Activated T-cell treated with anti-CD3 and anti-CD28 coated beads for 24 hours (primary cell): ENCODE results near the gene SNTA1.
"Not testable (repeated sequence)": the region's sequence is repeated elsewhere in the genome, so short reads cannot be mapped to it uniquely, and the experiment has no call there.

ENCODE experiments used
- DNase-seq: peaks from one replicate; pipeline ENCODE4 v3.0.0-alpha.2; 2020; ENCODE audit warnings: low read depth

Gene SNTA1

DNA sequence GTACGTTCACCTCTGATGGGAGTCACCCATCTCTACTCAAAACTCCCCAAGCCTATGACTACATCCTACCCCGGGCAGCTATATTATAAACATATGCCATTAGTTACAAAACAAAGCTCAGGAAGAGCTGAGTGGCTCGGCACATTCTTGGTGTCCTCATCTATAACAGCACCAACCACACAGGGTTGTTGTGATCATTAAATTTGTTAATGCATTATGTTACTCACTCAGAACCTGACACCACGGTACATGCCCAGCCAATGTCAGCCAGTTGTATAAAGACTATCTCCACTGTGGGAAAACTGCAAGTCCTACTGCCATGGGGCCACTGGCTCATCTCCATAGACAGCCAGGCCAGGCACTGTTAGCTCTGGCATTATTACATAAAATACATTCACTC, 50.0 kb downstream of the SNTA1 start:
- DNase-seq = no peak

DNA sequence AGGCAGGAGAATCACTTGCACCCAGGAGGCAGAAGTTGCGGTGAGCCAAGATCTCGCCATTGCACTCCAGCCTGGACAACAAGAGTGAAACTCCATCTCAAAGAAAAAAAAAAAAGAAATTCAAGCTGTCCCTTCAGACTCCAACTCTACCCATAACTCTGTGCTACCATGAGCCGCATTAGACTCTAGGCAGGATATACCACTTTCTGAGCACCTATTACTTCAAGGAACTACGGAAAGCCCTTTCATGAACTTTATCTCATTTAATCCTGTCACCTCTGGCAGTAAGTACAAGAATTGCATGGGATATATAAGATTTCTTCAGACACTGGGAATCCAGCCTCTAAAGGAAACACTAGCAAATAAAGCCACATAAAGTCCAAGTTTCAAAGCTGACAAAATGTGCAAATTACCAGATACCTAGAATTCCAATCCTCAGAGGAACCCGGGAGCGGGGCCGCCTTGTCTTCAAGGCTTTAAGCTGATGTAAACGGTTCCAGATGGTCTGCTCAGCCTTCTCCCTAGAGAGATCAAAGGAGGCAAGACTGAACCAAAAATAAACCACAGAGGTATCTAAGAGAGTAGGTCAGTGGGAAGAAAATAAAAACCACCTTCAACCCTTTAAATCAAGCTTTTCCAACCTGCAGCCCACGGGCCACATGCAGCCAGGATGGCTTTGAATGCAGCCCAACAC, 51.7 kb downstream of the SNTA1 start:
- DNase-seq = no peak

DNA sequence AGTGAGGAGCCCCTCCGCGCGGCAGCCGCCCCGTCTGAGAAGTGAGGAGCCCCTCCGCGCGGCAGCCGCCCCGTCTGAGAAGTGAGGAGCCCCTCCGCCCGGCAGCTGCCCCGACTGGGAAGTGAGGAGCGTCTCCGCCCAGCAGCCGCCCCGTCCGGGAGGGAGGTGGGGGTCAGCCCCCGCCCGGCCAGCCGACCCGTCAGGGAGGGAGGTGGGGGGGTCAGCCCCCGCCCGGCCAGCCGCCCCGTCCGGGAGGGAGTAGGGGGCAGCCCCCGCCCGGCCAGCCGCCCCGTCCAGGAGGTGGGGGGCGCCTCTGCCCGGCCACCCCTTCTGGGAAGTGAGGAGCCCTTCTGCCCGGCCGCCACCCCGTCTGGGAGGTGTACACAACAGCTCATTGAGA, 54.2 kb downstream of the SNTA1 start:
- DNase-seq = not testable (repeated sequence)

DNA sequence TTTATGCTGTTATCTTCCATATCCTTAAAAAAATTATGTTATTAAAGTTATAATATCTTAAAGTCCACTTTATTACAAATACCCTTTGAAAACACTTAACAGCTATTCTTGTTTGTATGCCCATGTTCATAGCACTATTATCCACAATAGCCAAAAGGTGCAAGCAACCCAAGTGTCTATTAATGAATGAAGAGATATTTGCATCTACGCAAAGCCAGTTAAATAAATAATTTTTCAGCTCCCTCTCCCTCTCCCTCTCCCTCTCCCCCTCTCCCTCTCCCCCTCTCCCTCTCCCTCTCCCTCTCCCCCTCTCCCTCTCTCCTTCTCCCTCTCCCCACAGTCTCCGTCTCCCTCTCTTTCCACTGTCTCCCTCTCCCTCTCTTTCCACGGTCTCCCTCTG, 55.3 kb downstream of the SNTA1 start:
- no peak for DNase-seq

DNA sequence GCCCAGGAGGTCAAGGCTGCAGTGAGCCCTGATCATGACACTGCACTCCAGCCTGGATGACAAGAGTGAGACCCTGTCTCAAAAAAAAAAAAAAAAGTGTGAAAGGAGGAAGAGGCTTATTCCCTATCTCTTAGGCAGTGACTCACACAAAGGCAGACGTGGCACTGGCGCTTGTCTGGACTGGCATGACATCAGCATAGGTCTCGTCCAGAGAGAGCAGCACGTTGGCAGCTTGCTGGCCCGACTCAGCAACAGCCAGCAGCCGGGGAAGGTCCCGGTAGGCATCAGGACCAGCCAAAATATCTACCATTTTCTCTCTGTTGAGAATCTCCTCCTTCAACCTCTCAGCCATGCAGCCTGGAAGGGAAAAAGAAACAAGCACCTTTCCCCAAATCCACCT, 56.4 kb downstream of the SNTA1 start:
- DNase-seq = no peak

DNA sequence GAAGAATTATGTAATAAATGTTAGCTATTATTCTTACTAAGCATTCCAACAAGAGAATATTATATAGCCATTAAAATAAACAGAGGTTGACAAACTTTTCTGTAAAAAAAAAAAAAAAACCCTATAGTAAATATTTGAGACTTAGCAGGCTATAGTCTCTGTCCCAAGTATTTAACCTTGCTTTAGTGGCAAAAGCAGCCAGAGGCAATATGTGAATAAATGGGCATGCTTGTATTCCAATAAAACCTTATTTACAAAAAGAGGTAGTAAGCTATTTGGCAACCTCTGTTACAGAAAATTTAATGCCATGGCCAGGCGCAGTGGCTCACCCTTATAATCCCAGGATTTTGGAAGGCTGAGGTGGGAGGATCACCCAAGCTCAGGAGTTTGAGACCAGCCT, 56.9 kb downstream of the SNTA1 start:
- no peak for DNase-seq

DNA sequence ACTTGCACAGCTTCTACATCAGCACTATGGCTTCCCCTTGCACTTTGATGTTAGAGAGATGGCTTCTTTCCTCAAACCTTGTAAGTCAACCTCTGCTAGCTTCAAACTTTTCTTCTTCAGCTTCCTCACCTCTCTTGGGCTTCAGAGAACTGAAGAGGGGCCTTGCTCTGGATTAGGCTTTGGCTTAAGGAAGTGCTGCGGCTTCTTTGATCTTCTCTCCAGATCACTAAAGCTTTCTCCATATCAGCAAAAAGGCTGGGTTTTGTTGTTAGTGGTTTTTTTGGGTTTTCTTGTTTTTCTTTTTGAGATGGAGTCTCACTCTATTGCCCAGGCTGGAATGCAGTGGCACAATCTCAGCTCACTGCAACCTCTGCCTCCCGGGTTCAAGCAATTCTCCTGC, 66.2 kb downstream of the SNTA1 start:
- no peak for DNase-seq

DNA sequence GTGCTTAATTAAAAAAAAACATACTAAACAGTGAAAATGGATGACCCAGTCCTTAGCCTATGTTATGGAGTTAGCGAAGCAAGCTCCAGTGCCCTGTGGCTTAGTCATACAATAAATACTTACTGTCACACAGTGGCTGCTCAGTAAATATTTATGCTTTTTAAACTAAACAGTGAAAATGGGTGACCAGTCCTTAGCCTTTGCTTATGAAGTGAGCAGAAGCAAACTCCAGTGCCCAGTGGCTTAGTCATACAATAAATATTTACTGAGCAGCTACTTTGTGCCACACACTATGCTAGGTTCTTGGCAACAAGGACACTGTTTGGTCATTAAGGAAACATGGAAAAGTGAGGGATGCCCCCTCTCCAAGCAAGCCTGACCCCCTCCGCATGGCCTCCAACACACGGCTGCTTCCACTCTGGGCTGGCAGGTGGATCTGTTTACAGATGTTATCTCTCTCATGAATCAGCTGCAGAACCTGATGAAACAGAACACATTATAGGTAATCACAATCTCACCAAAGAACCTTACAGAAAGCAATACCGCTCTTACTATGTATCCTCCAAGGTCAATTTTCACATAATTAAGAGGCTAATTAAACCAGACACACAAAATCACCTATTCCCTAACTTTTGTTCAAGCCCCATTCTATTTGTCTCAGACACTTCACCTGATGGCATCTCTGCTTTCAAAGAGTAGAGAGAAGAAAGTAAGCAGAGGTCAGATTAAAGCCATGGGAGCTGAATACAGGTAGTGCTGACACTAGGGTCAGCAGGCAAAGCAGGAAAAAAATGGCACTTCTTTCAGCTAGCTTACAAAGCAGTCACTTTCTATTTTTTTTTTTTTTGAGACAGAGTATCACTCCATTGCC, 69.6 kb downstream of the SNTA1 start:
- DNase-seq = no peak

DNA sequence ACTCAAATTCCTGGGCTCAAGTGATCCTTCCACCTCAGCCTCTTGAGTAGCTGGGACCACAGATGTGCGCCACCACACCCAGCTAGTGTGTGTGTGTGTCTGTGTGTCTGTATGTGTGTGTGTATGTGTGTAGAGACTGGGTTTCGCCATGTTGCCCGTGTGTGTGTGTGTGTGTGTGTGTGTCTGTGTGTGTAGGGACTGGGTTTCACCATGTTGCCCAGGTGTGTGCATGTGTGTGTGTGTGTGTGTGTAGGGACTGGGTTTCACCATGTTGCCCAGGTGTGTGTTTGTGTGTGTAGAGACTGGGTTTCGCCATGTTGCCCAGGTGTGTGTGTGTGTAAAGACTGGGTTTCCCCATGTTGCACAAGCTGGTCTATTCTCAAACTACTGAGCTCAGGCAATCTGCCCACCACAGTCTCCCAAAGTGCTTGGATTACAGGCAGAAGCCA, 70.5 kb downstream of the SNTA1 start:
- DNase-seq = no peak

DNA sequence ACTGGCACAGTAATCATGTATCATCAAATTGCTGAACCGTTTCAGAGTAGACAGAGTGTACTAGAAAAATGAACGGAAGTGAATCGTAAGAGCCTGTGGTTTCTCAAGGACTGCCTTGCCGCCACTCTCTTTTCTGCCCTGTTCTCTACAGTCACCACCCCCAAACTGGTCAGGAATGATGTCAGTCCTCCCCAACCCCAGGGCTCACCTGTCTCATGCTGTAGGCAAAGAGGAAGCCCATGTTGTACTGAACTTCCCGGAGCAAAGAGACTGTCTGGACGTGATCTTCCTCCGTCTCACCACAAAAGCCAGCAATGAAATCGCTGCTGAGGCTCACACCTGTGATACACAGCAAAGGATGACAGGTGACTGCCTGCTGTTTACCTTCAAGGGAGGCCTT, 73.3 kb downstream of the SNTA1 start:
- peak; percentile 4 for DNase-seq

DNA sequence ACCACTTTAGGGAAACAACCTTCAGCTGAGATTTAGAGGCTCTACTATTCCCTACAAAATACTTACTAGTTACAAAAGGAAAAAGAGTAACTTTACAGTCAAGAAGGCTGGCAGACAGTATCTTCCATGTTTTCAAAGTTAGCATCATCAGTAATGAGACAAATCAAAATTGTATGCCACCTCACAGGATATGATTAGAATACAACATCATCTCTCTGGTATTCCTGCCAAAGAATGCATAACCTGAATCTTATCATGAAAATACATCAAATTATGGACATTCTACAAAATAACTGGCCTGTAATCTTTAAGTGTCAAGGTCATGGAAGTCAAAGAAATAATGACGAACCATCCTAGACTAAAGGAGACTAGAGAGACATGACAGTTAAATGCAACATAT, 80.7 kb downstream of the SNTA1 start:
- DNase-seq = no peak

DNA sequence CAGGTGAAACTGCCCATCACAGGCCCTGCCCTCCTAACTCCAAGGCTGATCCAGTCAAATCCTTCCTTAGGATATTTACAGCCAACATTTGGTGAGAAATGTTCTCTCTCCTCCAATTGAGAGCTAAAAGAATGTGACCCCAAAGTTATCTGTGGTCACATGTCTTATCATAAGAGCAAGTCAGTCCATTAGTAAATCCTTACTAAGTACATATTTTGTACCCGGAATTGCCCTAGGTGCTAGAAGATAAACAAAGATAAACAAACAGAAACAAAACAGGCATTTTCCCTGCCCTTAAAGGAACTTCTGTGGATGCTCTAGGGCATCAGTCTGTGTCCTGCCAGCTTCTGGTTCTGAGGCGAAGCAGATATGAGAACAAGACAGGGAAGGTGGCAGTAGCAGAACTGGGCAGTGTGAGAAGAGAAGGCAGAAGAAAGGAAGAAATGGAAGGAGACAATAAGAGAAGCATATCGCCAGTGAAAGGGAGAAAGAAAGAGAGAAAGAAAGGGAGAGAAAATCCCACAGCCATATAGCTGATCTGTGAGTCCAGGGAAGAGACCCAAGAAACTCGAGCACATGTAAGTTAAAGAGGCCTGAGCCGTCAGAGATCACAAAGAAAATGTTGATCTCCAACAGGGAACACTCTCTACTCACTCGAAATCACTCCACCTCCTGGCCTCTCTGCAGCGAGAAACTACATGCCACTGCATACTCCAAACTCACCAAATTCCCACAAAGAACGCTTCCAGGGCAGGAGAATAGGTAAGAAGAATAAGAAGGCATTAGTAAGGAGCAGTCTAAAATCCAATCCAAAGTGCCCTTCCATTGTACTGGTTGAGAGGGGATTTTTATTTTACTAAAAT, 83.9 kb downstream of the SNTA1 start:
- DNase-seq = no peak
